ENCODE data around the gene CHAT.

CHAT gene

DNA sequence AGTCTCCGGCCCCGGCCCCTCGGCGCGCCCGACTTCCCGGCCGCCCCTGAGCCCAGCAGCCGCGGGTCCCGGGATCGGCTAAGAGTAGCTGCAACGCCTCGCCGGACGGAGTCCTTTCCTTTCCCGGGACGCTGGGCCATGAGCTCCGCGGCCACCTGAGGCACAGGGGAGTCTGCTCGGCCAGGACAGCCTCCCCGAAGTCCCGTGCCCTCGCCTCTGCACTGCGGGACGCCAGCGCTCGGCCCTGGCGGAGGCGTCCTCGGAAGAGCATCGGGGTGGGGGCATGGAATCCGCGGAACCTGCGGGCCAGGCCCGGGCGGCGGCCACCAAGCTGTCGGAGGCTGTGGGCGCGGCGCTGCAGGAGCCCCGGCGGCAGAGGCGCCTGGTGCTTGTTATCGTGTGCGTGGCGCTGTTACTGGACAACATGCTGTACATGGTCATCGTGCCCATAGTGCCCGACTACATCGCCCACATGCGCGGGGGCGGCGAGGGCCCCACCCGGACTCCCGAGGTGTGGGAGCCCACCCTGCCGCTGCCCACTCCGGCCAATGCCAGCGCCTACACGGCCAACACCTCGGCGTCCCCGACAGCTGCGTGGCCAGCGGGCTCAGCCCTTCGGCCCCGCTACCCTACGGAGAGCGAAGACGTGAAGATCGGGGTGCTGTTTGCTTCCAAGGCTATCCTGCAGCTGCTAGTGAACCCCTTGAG is 3.2 kb upstream of the CHAT start:
- no peak for DNase-seq (ENCODE audit: low read depth, low spot score)
- no peak overlapping the region for H3K27ac ChIP-seq

DNA sequence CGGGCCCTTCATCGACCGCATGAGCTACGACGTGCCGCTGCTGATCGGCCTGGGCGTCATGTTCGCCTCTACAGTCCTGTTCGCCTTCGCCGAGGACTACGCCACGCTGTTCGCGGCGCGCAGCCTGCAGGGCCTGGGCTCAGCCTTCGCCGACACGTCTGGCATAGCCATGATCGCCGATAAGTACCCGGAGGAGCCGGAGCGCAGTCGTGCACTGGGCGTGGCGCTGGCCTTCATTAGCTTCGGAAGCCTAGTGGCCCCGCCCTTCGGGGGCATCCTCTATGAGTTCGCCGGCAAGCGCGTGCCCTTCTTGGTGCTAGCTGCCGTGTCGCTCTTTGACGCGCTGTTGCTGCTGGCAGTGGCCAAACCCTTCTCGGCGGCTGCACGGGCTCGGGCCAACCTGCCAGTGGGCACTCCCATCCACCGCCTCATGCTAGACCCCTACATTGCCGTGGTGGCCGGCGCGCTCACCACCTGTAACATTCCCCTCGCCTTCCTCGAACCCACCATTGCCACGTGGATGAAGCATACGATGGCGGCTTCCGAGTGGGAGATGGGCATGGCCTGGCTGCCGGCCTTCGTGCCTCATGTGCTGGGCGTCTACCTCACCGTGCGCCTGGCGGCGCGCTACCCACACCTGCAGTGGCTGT is 2.5 kb upstream of the CHAT start:
- DNase-seq (ENCODE audit: low read depth, low spot score): no peak
- H3K27ac ChIP-seq: no peak overlapping the region

DNA sequence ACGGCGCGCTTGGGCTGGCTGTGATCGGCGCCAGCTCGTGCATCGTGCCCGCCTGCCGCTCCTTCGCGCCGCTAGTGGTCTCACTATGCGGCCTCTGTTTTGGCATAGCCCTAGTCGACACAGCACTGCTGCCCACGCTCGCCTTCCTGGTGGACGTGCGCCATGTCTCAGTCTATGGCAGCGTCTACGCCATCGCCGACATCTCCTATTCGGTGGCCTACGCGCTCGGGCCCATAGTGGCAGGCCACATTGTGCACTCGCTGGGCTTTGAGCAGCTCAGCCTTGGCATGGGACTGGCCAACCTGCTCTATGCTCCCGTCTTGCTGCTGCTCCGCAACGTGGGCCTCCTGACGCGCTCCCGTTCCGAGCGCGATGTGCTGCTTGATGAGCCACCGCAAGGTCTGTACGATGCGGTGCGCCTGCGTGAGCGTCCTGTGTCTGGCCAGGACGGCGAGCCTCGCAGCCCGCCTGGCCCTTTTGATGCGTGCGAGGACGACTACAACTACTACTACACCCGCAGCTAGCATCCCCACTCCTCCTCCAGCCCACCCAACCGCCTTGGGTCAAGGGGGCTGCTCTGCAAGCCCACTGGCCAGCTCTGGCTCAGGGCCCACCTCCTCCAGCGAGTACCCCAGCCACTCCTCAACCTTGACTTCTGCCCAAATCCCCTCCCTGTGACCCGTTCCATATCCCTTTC is 1.9 kb upstream of the CHAT start:
- no peak for DNase-seq (ENCODE audit: low read depth, low spot score)
- no peak overlapping the region for H3K27ac ChIP-seq

DNA sequence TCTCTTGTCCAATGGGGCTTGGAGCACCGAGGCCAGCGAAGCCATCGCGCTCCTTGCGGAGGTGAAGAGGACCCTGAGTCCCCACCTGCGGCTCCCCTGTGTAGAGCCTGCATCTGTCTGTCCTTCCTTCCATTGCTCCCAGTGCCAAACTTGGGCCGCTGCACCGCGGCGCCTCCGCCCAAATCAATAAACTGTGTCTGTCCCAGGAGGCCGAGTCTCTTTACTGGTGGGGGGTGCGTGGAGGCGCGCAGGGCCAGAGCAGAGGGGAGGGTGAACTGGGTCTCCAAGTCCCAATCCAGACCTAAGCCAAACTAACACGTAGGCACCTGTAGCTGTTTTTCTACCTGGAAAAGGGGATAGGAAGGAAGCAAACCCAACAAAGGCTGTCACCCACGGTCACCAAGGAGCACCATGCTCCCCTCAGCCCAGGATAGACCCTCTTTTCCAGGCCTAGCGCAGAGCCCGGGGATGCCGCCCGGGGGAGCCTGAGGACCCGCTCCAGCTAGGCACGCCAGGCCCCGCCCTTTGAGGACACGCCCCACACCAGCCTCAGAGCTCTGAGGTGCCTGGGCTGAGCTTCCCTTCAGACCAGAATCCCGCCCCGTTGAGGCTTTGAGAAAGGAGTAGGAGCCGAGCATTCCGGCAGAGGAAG is 1.2 kb upstream of the CHAT start:
- no peak for DNase-seq (ENCODE audit: low read depth, low spot score)
- no peak overlapping the region for H3K27ac ChIP-seq

DNA sequence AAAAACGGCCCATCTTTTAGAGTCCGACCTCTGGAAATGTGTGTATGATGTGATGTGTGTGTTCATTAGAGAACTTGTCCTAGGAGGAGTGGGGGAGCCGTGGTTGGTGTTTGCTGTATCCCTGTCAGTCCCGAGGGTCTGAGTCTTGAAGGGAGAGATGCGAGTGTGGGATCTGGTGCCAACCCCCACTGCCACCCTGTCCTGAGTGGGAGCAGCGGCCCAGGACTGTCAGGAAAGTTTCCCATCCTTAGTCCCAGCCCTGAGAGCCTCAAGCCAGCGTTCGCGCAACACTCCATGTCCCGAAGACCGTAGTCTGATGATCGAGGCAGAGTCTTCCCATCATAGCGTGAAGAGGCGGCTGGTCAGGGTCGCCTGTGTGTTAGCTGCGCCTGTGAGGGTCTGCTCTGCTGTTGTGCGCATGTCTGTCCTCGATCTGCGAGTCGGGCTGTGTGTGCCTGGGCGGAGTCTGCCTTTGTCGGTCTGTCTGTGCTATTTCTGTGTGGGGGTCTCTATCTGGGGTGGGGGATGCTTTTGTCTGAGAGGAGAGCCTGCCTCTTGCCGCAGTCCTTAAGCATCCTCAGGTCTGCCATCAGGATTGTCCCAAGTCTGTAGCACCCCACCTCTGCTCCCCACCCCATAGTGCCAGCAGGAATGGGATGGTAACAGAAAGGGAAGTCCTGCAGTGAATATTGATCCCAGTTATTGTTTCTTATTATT is 514 bp upstream of the CHAT start:
- H3K27ac ChIP-seq: no peak overlapping the region
- DNase-seq (ENCODE audit: low read depth, low spot score): no peak

DNA sequence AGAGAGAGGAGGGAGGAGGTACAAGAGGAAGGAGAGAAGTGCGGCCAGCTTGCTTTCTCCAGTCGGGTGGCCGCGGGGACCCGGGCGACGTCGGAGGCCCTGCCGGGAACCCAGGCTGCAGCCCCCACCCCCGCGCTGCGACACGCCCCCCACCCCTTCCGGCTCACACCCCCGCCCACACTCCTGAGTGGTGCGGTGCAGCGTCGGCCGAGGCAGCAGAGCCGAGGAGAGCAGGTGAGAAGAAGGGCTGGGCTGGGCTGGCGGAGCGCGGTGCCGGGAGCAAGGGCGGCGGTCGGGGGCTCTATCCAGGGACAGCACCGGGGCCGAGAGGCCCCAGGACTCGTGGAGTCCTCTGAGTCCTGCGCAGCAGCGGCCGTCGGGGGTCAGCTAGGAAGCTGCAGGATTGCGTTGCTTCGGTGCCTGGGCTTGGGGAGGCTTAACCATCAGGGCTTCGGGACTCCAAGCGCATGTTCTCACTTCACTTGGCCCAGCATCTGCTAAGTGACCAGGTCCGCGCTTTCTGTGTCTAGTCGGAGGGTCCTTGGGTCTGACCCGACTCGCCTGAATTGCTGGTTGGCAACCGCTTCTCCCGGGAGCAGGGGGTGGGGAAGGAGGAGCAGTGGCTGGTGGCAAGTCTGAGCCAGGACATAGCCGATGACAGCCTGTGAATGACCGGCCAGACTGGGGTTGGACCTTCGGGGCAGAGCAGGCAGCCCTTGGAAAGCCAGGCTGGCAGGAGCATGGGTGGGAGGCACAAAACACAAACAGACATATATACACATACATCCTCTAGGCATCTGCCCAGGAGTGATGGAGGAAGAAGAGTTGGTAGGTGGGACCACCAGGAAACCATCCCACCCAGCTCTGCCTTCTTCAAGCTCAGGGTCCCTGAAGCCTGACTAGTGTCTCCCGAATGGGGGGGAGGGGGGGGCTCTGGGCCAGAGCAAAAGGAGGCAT is 683 bp downstream of the CHAT start:
- H3K27ac ChIP-seq: no peak overlapping the region
- DNase-seq (ENCODE audit: low read depth, low spot score): no peak

DNA sequence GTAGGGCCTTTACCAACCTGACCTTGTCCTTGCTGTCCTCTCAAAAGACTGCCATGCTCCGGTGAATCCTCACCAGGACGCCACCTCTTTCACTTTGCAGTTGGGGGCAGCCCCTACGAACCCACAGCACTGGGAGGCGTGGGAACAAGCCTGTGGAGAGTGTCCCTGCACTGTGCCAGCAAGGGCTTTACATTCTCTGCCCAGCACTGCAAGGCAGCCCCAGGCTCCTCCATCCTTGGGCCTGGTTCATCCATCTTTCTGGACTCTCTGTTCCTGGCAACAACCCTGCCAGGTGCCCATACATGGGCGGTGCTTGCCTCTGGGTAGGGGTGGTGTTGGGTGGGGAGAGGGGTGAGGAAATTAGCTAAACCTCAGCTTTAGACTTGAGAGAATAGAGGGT is 1.4 kb downstream of the CHAT start:
- no peak for DNase-seq (ENCODE audit: low read depth, low spot score)
- no peak overlapping the region for H3K27ac ChIP-seq

DNA sequence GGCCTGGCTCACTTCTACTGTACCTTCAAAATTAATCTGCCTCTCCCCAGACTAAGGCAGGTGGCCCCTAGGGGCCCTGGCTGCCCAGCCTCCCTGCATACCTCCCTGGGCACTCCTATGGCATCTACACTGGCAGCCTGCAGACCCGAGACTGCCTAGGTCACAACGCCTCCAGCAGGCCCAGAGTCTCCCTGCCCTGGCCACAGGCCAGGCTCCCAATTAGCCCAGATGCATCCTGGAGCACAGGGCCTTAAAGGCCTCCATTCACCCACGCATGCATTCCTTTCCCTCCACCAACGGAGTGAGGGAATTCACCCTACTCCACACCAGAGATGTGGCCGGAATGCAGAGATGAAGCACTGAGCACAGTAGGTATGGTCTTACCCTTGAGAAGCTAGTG is 1.9 kb downstream of the CHAT start:
- DNase-seq (ENCODE audit: low read depth, low spot score): no peak
- no peak overlapping the region for H3K27ac ChIP-seq

DNA sequence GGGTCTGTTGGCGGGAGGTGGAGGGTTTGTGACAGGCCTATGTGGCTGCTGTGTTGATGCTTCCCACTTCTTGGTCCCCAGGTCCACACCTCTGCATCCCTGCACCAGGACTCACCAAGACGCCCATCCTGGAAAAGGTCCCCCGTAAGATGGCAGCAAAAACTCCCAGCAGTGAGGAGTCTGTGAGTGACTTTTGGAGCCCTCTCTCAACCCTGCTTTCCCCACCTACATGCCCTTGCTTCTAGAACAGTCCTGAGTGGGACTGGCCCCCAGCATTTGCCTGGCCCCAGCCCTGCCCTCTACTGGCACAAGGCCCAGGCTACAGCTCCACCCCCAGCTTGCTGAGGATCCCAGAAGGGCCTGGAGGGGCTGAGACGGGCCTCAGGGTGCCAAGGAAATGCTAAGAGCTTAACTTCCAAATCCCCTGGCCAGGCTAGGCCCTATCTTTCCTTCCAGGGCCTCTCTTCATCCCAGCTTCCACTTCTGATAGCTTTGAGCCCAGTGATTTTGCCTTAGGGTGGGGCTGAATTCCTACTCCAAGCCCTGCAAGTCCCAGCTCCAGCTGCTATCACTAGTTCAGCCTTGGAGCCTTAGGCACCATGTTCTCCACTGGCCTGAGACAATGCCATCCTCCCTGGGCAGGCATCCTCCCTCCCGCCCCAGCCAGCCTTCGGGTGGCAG is 2.7 kb downstream of the CHAT start:
- no peak overlapping the region for H3K27ac ChIP-seq
- DNase-seq (ENCODE audit: low read depth, low spot score): no peak

DNA sequence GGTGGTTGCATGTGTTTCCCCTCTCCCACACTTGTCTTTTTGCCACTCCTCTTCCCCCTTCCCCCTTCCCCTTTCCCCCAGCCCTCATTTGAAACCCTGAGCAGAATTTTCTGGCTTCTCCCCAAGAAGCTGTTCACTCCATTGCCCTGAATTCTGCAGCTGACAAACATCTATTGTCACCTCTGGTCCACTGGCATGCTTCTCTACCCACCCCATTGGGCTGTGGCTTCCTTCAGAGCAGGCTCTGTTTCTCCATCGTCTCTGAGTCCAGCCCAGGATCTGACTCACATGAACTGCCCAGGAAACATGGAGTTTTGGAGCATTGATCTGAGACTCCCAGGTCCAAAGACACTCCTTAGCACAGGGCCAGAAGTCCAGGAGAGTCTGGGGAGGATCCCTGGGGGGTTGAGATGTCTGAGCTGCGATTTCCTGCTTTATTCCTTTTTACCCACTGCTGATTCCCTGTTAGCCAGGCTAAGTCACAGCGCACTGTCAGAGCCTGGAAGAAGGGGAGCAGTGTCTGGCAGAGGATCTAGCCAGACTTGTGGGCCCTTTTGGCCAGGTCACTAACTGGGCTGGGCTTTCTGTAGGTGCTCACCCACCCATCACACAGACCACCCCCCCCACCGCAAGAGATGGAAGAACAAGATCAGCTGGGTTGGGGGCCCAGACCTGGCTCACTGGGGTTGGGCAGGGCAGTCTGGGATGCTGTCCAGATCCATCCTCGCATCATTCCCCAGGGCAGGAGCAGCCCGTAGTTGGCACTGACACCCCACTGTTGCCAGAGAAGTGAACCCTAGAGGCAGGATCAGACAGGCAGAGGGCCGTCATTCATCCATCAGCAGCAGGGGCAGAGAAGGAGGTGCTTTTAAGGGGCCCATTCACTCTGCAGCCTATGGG is 3.5 kb downstream of the CHAT start:
- no peak for DNase-seq (ENCODE audit: low read depth, low spot score)
- H3K27ac ChIP-seq: no peak overlapping the region

DNA sequence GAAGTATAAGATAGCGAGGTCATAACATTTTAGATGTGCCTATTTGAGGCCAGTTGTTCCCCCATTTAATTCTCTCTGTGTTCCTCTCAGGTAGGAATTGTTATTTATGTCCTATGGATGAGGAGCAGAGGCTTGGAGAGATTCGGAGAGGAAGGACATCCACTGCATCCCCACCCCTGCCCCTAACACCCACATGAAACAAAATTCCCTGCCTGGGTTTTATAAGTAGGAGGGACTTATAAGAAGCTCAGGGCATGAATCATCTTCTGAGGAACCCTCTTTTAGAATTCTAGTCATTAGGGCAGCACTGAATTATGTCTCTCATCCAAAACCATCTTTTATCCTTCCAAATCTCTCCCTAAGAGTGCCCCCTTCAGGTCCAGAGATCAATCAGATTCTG is 5.0 kb downstream of the CHAT start:
- DNase-seq (ENCODE audit: low read depth, low spot score): no peak
- H3K27ac ChIP-seq: no peak overlapping the region

DNA sequence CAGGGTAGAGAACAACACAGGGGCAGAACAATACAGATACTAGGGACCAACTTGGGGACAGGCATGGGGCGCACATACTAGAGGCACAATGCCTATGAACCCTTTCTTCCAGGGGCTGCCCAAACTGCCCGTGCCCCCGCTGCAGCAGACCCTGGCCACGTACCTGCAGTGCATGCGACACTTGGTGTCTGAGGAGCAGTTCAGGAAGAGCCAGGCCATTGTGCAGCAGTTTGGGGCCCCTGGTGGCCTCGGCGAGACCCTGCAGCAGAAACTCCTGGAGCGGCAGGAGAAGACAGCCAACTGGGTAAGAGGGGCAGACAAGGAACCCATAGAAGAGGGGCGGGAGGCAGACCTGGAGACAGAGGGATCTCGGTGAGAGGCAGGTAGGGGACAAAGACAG is 5.8 kb downstream of the CHAT start:
- no peak for DNase-seq (ENCODE audit: low read depth, low spot score)
- no peak overlapping the region for H3K27ac ChIP-seq

DNA sequence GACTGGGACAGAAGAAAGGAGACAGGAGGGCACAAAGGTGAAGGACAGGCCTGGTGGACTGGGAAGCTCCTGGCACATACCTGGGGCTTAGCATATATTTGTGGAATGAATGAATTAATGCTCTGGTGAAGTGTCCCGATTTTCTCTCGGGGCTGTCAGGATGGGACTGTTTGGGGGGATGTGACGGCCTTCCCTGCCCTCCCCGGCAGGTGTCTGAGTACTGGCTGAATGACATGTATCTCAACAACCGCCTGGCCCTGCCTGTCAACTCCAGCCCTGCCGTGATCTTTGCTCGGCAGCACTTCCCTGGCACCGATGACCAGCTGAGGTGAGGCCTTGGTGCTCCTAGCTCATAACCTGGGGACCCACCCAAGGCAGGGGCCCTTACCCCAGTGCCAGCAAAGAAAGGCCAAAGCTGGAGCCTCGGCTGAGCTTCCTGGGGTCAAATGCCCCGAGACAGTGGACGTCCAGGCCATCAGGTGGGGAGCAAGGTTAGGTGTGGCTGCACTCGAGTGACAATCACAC is 6.5 kb downstream of the CHAT start:
- no peak for DNase-seq (ENCODE audit: low read depth, low spot score)
- H3K27ac ChIP-seq: no peak overlapping the region

DNA sequence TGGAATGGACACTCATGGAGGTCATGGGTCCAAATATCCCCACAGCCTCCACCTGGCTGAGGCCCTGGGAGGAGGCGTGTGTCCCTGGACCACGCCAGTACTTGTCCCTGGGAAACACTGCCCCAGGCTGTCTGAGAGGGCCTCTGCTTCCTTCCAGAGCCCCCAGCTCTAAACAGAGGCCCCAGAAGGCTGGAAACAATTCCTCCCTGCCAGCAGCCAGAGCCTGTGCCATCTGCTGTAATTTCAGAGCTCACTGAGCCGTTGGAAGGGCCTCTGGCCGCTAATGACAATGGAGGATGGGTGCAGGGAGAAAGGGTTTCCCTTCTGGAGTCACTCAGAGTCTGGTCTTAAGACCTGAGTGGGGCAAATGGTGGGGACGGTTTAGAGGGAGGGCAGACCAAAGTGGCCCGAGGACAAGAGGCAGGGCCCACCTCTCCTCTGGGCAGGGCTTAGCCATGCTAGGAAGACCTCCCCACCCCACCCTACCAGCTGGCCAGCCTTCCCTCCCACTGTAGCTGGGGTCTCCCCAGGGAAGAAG is 7.1 kb downstream of the CHAT start:
- H3K27ac ChIP-seq: no peak overlapping the region
- DNase-seq (ENCODE audit: low read depth, low spot score): no peak

DNA sequence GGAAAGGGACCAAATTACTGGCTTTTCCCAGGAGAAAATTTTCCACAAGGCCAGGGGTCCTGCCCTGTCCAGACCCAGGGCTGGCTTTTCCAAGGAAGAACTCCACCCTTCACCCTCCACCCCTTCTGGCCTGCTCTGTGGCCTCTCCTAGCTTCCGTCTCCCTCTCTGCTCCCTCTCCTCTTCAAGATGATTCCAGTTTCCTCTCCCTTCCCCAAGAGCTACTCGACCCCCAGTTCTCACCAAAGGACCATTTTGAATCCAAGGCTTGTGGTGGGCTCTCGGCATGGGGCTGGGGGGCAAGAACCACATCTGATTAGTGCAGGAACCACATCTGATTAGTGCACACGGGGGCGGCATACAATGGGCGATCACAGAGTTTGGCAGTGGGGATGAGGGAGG is 7.7 kb downstream of the CHAT start:
- no peak for DNase-seq (ENCODE audit: low read depth, low spot score)
- H3K27ac ChIP-seq: no peak overlapping the region

DNA sequence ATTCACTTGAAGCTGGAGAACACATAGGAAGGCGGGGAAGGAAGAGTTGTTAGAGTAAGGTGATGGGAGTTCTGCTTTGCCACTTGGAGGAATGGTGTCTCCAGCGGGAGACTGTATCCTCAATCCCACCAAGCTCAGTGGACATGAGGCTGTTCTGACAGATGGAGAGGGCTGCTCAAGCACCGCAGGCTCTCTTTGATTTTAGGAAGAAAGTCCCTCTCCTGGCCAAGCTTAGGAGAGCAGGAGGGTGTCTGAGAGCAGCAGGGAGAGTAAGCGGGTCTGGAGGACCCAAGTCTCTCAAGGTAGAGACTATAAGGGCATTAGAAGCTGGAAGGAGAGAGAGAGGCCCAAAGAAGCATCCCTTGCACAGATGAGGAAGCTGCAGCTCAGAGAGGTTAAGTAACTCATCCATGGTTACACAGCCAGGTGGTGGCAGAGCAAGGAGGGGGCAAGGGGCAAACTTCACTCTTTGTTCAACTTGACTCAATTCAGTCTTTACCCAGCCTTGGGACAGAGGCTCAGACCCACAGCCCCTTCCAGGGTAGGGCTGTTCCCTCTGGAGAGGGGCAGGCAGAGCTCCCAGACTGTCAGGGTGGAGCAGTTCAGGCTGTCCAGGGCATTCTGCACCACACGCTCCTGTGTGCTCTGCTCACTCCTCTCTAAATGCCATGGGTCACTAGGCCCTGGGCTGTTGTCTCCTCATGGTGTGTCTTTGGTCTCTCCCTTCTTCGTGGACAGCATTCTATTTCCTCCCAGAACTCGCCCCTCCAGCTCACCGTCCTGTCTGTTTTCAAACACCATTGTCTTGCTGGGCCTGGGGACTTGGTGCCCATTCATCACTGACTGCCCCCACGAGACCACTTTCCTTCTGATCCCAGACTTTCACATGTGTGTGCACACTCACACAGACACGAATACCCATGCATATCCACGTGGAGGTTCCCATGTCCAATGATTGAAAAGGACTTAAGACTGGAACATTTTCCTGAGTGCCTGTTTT is 8.9 kb downstream of the CHAT start:
- no peak for DNase-seq (ENCODE audit: low read depth, low spot score)
- H3K27ac ChIP-seq: no peak overlapping the region
